Right renal cortex interstitium (tissue), 3 donors: ENCODE results near the gene KRTAP5-2. TPM values are rescaled to one million over a fixed set of nuclear protein-coding genes. Genes with fewer than 3 reads are reported as not detected.
"Not testable (repeated sequence)": the region's sequence is repeated elsewhere in the genome, so short reads cannot be mapped to it uniquely, and the experiment has no call there.

Experiments used
- DNase-seq, 3 donors: peaks; one replicate each; pipeline ENCODE4 v3.0.0-alpha.2; 2013; ENCODE audit warnings: low read depth in 3 of 3, low spot score in 2 of 3
- polyA plus RNA-seq, 3 donors: library from polyadenylated mRNA; unstranded; fragments of 120-200 nt; gene quantifications; one replicate each; pipeline ENCODE4 v1.2.1, GENCODE V29; 2013; ENCODE audit not compliant: insufficient read length in 3 of 3

KRTAP5-2 gene, protein sequence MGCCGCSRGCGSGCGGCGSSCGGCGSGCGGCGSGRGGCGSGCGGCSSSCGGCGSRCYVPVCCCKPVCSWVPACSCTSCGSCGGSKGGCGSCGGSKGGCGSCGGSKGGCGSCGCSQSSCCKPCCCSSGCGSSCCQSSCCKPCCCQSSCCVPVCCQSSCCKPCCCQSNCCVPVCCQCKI
- polyA plus RNA-seq: under 1 TPM in 1 of 3 donors, not detected in 2; 0.21 TPM

GRCh38 chr11:1597994-1598380 lies at the start of gene KRTAP5-2:
KRTAP5-2 (minus strand) TSS chr11:1598294; CDS start chr11:1598250, 44 bp downstream.
- no peak for DNase-seq

- DNase-seq: not testable (repeated sequence)
These were observed 48.4 kb upstream of the KRTAP5-2 start for GRCh38 chr11:1646540-1646939.

DNA sequence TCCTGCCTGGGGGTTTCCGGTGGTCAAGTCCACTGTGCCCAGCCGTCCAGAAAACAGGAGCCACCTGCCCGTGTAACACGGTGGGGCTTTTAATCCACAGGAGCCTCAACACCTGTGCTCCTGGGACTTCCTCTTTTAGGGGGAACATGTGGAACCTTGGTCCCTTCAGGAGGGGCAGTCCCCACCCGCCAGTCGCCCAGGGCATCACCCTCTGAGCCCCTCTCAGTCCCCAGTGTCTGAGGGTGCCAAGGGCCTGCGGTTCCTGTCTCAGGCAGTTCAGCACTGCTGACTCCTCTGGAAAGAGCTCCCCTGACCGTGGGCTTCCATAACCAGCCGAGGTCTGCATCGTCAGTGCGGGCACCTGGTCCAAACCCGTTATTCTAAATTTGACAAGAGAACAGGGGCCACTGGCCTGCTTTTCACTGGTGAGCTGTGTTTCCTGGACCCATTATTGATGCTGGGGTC lies 47.3 kb upstream of the KRTAP5-2 start:
- no peak for DNase-seq

- DNase-seq: no peak
These were observed 46.7 kb upstream of the KRTAP5-2 start for GRCh38 chr11:1644601-1645356.

- DNase-seq: no peak
These were observed 45.1 kb upstream of the KRTAP5-2 start for GRCh38 chr11:1643146-1643690.

DNA sequence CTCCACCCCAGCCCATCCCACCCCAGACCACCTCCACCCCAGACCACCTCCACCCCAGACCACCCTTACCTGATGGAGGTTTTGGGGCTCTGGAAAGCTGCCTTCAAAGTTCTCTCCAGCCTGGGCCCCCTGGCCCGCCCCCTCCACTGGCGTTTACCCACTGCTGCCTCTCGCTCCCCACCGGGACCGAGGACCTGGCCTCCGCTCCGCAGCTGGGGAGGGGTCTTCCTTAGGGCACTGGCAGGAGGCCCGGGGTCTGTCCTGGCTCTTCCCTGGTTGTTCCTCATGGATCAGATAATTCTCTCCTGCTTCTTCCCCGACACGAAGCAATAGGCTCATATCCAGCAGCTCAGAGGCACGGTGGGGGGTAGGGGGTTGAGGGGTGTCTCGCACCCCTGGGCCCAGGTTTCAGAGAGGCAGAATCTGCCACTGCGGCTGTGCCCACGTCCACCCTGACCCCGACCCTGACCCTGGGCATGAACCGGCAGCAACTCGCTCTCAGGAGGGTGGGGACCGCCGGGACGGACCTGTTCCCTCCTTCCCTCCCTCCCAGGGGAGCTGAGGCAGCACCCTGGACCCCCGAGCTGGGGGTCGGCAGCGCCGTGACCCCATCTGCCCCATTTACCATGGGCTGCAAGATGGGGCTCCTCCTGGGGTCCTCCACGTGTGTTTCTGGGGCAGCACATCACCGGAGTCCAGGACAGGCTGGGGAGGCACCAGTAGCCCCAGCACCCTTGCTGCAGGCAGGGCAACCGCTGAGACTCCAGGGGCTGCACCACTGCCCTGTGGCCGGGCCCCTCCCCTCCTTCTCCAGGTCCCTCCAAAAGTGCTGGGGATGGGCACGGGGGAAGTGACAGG lies 44.4 kb upstream of the KRTAP5-2 start:
- no peak for DNase-seq

GRCh38 chr11:1641096-1641495 lies 43.0 kb upstream of the KRTAP5-2 start:
- DNase-seq: no peak

DNA sequence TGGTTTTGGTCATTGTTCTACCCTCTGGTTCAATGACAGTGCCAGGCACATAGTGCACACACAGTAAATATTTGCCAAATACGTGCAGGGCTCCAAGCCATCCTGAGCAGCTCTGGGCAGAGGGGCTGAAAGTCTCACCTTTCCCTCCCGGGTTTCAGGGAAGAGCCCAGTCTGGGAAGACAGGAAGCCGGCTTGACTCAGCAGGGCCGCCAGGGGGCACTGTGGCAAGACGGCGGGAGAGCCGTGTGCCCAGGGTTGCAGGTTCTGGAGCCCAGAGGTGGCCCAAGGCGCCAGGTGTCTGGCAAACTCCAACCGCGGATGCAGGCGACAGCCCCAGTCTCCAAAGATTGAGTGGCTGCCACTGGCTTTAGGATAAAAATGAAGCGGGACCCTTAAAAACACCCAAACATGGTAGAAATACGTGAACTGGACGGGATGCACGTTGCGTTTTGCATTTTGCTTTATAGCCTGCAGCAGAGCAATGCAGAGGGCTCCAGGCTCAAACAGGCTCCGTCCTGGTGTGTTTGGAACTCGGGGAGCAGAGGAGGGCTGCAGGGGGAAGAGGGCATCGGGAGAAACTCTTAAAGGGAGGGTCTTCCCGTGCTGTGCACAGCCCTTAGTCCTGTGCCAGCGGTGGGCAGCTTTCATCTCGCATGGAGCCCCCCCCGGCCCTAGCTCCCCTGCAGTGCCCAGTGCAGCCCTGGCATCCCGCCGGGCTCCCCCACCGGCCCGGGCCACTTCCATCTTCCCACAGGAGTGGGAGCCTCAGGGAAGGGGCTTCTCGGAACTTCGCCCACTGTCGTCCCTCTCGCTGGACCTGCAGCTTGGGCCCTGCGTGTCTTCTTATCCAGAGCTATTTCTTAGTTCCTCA lies 42.2 kb upstream of the KRTAP5-2 start:
- no peak for DNase-seq

DNA sequence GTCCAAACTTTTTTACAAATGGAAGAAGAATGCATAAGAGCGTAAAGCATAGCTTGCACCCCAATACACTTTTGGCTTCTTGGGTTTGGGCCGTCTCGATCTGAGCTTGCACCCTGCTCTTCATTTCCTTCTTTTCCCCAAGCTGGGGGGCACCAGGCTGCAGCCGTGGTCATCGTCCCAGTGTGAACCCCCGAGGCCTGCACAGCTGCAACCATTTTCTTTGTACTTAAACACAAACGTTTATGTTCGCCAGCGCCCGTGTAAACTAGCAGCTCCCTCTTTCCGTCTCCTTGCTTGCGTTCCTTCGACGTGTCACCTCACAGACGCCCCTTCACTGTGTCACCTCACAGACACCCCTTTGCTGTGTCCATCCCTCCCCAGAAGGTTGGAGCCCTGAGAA lies 41.6 kb upstream of the KRTAP5-2 start:
- DNase-seq: no peak

- no peak for DNase-seq
These were observed 41.1 kb upstream of the KRTAP5-2 start for GRCh38 chr11:1639102-1639620.

GRCh38 chr11:1638344-1638743 lies 40.2 kb upstream of the KRTAP5-2 start:
- DNase-seq: no peak

DNA sequence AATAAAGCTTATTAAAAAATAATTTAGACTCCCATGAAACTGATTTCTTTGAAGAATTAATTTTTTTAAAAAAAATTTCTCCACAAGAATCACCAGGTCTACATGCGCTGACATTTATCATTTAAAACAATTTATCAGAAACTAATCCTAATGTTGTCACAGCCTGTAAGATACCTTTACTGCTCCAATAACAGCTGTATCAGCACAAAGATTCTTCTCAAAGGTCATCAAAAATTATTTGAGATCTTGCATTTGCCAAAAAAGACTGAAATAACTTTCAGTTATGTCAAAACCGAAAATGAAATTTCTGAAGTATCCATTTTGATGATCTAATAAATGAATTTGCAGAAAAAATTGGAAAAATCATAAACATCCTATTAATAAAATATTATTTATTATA lies 39.5 kb upstream of the KRTAP5-2 start:
- DNase-seq: no peak

- DNase-seq: no peak
These were observed 38.3 kb upstream of the KRTAP5-2 start for GRCh38 chr11:1636291-1636950.

DNA sequence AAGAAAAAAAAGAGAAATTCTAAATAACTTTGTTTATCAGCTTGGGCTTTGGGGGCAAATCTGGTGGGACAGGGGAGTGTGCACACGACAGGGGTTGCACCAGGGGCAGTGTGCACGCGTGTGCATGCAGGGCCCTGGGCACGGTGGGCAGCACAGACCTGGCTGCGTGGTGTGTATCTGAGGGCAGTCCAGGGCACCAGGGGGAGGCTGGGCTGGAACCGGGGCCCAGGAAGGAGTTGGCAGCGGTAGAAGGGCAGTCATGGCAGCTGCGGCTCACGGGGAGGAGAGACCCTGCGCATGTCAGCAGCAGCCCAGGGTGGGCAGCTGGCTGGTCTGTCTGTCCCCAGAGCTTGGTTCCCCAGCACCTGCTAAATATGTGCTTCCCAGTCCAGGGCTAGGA lies 35.8 kb upstream of the KRTAP5-2 start:
- no peak for DNase-seq

GRCh38 chr11:1632053-1632714 lies 34.1 kb upstream of the KRTAP5-2 start:
- no peak for DNase-seq

DNA sequence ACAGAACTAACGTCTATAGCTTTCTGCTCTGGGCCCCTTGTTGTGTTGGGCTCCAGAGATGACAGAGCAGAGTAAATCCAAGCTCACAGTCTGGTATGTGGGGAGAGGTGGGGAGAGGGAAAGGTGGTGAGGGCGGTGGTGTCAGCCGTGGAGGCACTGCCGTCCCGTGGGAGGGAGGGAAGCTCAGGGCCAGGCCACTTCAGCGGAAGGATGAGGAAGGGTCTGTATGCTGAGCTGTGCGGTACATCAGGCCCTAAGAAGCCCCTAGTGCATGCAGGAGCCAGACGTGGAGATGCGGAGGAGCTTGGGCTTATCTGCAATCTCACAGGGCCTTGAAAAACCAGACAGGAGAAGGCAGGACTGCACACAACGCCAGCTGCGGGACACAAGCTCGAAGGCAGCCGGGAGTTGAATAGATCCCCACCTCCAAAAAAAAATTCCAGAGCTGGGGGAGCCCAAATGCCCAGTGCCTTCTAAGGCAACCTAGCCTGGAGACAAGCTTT lies 33.0 kb upstream of the KRTAP5-2 start:
- DNase-seq: no peak

GRCh38 chr11:1630271-1630670 lies 32.2 kb upstream of the KRTAP5-2 start:
- no peak for DNase-seq

- no peak for DNase-seq
These were observed 31.5 kb upstream of the KRTAP5-2 start, which contains the start of gene KRTAP5-5 for GRCh38 chr11:1629326-1630185. KRTAP5-5 (plus strand) TSS chr11:1629775; CDS start chr11:1629841, 66 bp downstream.
